Activated CD8-positive, alpha-beta memory T cell treated with anti-CD3 and anti-CD28 coated beads, Interleukin-2, amount 50 U/mL, for 48 hours (primary cell): Measurements from ENCODE around the gene TMEM255B.

ENCODE experiments used
- DNase-seq: peaks from one replicate; pipeline ENCODE4 v3.0.0-alpha.2; 2020

TMEM255B gene

GRCh38 chr13:113806526-113806925 is 47.5 kb downstream of the TMEM255B start:
- DNase-seq = no peak

- no peak for DNase-seq
These were observed 49.2 kb downstream of the TMEM255B start for GRCh38 chr13:113808058-113808834.

- no peak for DNase-seq
These were observed 50.9 kb downstream of the TMEM255B start for GRCh38 chr13:113809934-113810333.

GRCh38 chr13:113810640-113811039 is 51.6 kb downstream of the TMEM255B start:
- DNase-seq = no peak

GRCh38 chr13:113811081-113811928 is 52.3 kb downstream of the TMEM255B start:
- no peak for DNase-seq

GRCh38 chr13:113812178-113813040 is 53.4 kb downstream of the TMEM255B start:
- DNase-seq = no peak

GRCh38 chr13:113813070-113813748 is 54.2 kb downstream of the TMEM255B start:
- no peak for DNase-seq

GRCh38 chr13:113813749-113814434 is 54.9 kb downstream of the TMEM255B start:
- no peak for DNase-seq

GRCh38 chr13:113814435-113814821 is 55.4 kb downstream of the TMEM255B start:
- DNase-seq = no peak

- peak; percentile 62 for DNase-seq
These were observed 56.4 kb downstream of the TMEM255B start for GRCh38 chr13:113815151-113816058.

GRCh38 chr13:113816254-113816929 is 57.4 kb downstream of the TMEM255B start:
- DNase-seq = no peak

- DNase-seq = peak; percentile 92
These were observed 58.2 kb downstream of the TMEM255B start for GRCh38 chr13:113816946-113817859.

- DNase-seq = no peak
These were observed 59.0 kb downstream of the TMEM255B start for GRCh38 chr13:113817860-113818691.

GRCh38 chr13:113818700-113819295 is 59.8 kb downstream of the TMEM255B start:
- DNase-seq = no peak

- DNase-seq = no peak
These were observed 60.3 kb downstream of the TMEM255B start for GRCh38 chr13:113819341-113819730.

- no peak for DNase-seq
These were observed 61.0 kb downstream of the TMEM255B start for GRCh38 chr13:113819731-113820715.
